Lower leg skin (tissue), 4 donors: ENCODE data around the gene FGF12. TPM values are rescaled to one million over a fixed set of nuclear protein-coding genes. Genes with fewer than 3 reads are reported as not detected.
"Not testable (repeated sequence)": the region's sequence is repeated elsewhere in the genome, so short reads cannot be mapped to it uniquely, and the experiment has no call there.

Source experiments
- DNase-seq, 2 donors: peaks; one replicate each; pipeline ENCODE4 v3.0.0-alpha.2; 2019; ENCODE audit warnings: low spot score in 2 of 2
- H3K4me3 ChIP-seq: fragments of 200-600 bp; sonication (generic); 2 replicates; pipeline ENCODE4 v1.5.1; 2017; ENCODE audit warnings: mild to moderate bottlenecking, low read depth; ENCODE audit not compliant: poor library complexity, severe bottlenecking
- CTCF ChIP-seq, 3 donors: fragments of 450-650 bp; IDR thresholded peaks; one replicate each; pipeline ENCODE4 v1.5.1; 2016; ENCODE audit warnings: antibody characterized with exemption in 3 of 3, mild to moderate bottlenecking in 3 of 3, moderate library complexity in 2 of 3
- POLR2A ChIP-seq, 2 donors: fragments of 450-650 bp; IDR thresholded peaks; one replicate each; pipeline ENCODE4 v1.6.1; 2016 to 2017; ENCODE audit warnings: antibody characterized with exemption in 2 of 2, mild to moderate bottlenecking in 1 of 2, moderate library complexity in 1 of 2
- WGBS, 2 donors: methylation state at CpG; one replicate each; pipeline ENCODE4 v1.1.5; 2018; 5-methylcytosine and 5-hydroxymethylcytosine counted together
- intact Hi-C: fragments of 100-400 bp; cut with DNase I; formaldehyde crosslinking; loops from one replicate; pipeline ENCODE4 v1.15.0; 2023; ENCODE audit warnings: low total_unique reads
- total RNA-seq, 4 donors: library from RNA; depleted of rRNA; stranded (reverse); fragments of >200 nt; gene quantifications; one replicate each; pipeline ENCODE4 v1.1.0, GENCODE V29; 2016

FGF12 gene
- total RNA-seq, 4 donors from 2014 or later, result 0.05 to 0.45 (median 0.19) TPM; not detected in 1

DNA sequence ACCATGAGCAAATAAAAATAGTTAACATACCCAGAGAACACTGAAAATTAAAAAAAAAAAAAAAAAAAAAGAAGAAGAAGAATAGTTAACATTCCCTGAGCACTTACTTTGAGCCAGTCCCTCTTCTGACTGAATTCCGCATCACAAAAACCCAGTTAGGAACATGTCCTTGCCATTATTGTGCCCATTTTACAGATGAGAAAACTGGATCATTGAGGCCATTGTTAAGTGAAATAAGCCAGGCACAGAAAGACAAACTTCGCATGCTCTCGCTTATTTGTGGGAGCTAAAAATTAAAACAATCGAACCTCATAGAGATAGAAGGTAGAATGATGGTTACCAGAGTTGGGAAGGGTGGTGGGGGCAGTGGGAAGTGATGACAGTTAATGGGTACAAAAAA lies 119.5 kb downstream of the FGF12 start:
- 92 to 93% methylated on average over 4 of the region's 4 CpGs for WGBS, 2 donors
- DNase-seq, result no peak
- no peak overlapping the region for H3K4me3 ChIP-seq
- intact Hi-C loops, result no loop called here
- TF ChIP-seq CTCF (IDR thresholded peaks at IDR 0.05), result no peak
- no peak for TF ChIP-seq POLR2A (IDR thresholded peaks at IDR 0.05)

- H3K4me3 ChIP-seq, result no peak overlapping the region
- 71 to 77% methylated on average over 2 of the region's 2 CpGs for WGBS, 2 donors
- intact Hi-C loops, result no loop called here
- TF ChIP-seq POLR2A (IDR thresholded peaks at IDR 0.05) (no peak), CTCF (IDR thresholded peaks at IDR 0.05) (no peak)
- DNase-seq, result no peak
Measured at GRCh38 chr3:192597913-192598312, 129.4 kb downstream of the FGF12 start.

DNA sequence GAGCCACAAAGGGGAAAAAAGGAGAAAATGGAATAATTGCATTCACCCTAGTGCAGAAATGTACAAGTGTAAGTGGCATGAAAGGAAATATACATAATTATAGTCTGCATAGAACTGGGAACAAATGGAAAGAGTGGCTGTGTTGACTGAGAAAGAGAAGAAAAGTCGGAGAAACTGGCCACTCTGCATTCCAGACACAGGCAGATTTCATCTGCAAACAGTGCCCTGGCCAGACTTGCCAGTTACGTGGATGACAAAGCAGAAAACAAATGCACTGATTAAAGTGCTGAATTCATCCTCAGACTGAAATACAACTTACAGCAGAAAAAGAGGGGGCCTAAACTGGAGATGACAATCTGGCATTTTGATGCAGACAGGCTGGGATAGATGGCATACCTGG lies 129.8 kb downstream of the FGF12 start:
- DNase-seq, result no peak
- 29 to 39% methylated on average over 2 of the region's 2 CpGs for WGBS, 2 donors
- intact Hi-C loops, result no loop called here
- TF ChIP-seq CTCF (IDR thresholded peaks at IDR 0.05) (no peak), POLR2A (IDR thresholded peaks at IDR 0.05) (no peak)
- no peak overlapping the region for H3K4me3 ChIP-seq

DNA sequence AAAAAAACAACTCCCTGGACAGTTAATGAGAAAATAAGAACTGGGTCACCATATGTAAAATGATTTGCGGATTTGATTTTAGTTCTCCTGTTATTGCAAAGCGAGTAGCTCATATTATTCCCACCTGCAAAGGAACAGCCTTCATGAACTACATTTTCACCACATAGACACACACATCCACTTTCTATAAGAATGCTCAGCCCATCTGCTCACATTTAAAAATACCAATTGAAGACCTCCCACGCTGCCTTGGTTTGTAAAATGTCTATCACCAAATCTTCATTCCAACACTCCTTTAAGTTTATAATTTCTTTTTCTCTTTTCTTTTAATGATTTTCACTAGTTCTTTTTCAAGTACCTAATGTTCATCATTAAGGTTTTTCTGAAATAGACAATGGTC lies 148.6 kb downstream of the FGF12 start:
- H3K4me3 ChIP-seq, result no peak overlapping the region
- intact Hi-C loops, result no loop called here
- DNase-seq, result no peak
- TF ChIP-seq POLR2A (IDR thresholded peaks at IDR 0.05) (no peak), CTCF (IDR thresholded peaks at IDR 0.05) (no peak)
- 88 to 91% methylated on average over 3 of the region's 3 CpGs for WGBS, 2 donors

DNA sequence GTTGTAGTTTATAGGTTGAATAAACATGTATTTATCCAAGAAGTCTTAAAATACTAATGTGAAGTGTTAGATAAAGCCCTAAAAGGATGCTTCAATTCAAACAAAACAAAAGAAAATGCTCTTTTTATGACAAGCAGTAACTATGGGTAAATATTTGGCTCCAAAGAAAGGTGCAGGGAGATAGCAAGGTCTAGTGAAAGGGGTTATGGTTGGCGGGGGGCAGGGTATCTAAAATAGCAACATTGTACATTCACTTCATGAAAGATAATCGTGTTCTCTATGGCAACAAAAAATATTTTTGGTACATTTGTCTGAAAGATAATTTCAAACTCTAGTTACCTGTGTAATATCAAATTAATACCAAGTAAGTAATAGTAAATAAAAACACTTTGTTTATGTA lies 149.5 kb downstream of the FGF12 start:
- no peak overlapping the region for H3K4me3 ChIP-seq
- TF ChIP-seq CTCF (IDR thresholded peaks at IDR 0.05) (no peak), POLR2A (IDR thresholded peaks at IDR 0.05) (no peak)
- 66 to 68% methylated on average over 2 of the region's 2 CpGs for WGBS, 2 donors
- intact Hi-C loops, result no loop called here
- DNase-seq, result no peak

DNA sequence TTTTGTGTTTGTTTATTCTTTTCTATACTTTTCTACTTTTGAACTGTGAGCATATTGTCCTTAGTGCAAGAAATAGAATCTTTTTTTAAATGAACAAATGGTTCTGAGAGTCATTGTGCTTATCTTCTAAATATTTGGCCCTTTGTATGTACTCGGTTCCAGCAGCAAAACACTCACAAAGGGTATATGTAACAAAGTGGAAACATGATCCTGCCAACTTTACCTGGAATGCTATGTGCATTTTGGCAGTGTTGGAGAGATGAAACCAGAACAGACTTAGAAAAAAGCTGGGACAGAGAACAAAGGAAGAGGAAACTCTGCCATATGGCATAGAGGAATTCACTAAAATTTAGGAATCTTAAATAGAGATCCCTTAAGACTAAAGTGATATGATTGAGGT lies 150.1 kb downstream of the FGF12 start:
- TF ChIP-seq POLR2A (IDR thresholded peaks at IDR 0.05), result no peak
- TF ChIP-seq CTCF (IDR thresholded peaks at IDR 0.05), result no peak
- H3K4me3 ChIP-seq, result no peak overlapping the region
- no peak for DNase-seq
- intact Hi-C loops, result no loop called here
- 24 to 61% methylated on average over 1 of the region's 1 CpG for WGBS, 2 donors

GRCh38 chr3:192576704-192577103 lies 150.6 kb downstream of the FGF12 start:
- DNase-seq, intact Hi-C loops, H3K4me3 ChIP-seq: not testable (repeated sequence)
- WGBS, 2 donors, result 89 to 91% methylated on average over 5 of the region's 5 CpGs
